HG02938 (cell line): ENCODE data around the gene ZNF329.
"Not testable (repeated sequence)": the region's sequence is repeated elsewhere in the genome, so short reads cannot be mapped to it uniquely, and the experiment has no call there.

Source experiments
- ATAC-seq: cut with Tn5 transposase; IDR thresholded peaks from one replicate; pipeline ENCODE4 v1.9.1; 2021; ENCODE audit warnings: mild to moderate bottlenecking, moderate library complexity; ENCODE audit not compliant: unreplicated experiment

ZNF329 gene

DNA sequence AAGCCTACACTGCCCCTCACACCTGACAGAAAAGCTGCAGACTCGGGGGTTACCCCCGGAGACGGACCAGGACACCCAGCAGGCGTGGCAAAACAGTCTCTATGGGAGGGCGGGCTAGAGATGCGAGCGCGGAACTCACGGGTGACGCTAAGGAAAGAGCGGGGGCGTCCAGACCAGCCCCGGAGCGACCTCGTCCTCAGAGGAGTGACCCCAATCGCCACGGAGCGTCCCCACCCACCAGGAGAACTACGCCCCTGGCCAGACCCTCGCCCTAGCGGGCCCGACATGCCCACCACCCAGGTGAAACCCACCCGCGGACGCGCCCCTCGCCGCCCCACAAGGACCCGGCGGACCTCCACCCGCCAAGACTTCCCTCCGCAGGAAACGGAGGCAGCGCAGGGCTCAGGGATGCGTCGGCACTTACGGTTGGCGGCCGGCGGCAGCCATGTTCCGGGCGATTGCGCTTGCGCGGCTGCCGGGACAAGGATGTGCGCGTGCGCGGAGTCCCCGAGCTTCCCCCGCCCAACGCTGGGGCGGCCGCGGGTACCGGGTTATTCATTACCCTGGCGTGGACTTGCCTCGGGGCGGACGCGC is at the start of gene ZNF329:
ZNF329 (minus strand) TSS at position 462 of the 594 bp plus-strand sequence. CDS start 21,286 bp downstream, outside the sequence.
- ATAC-seq: peak; percentile 49

DNA sequence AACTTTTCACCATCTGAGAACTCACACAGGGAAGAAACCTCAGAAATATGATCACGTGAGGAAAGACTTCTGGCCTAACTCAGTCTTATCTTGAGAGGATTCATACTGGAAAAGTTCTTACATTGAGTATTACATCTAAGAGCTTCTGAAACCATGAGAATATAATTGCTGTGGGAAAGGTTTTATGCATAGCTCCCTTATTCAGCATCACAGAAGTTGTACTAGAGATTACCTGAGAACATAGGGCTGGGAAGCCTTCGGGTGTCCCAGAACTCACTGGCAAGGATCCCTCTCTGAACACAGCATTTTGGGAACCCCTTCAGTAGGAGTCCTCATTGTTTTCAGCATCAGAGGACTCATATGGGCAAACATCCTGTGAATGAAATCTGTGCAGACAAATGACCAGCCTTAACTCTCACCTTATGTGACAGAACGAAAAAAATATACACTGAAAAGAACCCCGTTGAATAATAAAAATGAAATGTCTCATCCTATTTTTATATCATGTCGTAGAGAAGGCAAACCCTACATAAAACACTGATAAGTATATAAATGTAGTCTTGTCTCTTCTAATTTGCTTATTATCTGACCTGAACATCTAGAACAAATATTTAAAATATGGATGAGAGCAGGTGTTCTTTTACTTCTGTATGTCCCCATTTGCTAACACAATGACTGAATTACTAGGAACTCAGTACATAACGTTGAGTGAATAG is 46.5 kb upstream of the ZNF329 start:
- no peak for ATAC-seq

DNA sequence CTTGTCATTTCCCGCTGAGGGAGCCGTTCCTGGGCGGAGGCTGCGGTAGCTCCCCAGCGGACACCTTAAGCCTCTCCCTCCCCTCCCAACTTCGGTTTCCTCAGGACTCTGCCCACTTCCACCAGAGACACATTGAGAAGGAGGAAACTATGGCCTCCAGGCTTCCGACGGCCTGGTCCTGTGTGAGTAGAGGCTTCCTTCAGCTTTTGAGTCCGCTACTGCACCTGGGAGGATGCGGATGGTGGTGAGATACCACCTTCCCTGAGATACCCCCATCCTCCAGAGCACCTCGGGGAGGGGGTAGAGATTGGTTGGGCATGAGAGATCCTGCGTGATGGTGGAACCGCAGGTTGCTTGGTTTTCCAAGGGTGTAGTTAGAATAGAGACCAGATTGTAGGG is 33.2 kb upstream of the ZNF329 start:
- no peak for ATAC-seq

GRCh38 chr19:58182989-58183816 is 32.6 kb upstream of the ZNF329 start, which contains the start of gene ZNF274:
TSS of gene ZNF274 (plus strand) at chr19:58183061. CDS start at chr19:58183966, 905 bp downstream.
- peak; percentile 77 for ATAC-seq

- no peak for ATAC-seq
Measured at GRCh38 chr19:58182577-58182988, 32.0 kb upstream of the ZNF329 start.

- ATAC-seq: no peak
Measured at GRCh38 chr19:58181902-58182576, 31.4 kb upstream of the ZNF329 start.

- ATAC-seq: no peak
Measured at GRCh38 chr19:58170860-58171259, 20.3 kb upstream of the ZNF329 start.

DNA sequence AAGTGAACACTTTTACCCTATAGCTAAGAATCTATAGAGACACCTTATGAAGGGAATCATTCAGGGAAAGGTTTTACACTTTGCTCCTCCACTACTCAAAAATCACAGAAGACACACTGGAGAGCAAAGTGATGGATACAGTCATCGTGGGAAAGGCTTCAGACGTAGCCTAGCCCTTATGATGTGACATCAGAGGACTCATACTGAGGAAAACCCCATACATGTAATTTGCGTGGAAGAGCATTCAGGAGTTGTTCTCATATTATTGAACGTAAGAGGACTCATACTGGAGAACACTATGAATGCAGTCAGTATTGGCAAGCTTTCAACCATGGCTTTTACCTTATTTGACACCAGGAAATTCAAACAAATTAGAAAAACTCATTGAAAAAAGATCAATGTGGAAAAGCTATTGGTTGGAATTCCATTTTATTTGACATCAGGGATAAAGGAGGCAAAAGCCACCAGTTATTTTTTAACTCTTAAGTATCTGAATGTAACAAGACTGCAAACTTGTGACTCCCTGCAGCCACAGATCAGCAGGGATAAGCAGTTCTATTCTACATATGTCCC is 16.2 kb upstream of the ZNF329 start:
- ATAC-seq: no peak

DNA sequence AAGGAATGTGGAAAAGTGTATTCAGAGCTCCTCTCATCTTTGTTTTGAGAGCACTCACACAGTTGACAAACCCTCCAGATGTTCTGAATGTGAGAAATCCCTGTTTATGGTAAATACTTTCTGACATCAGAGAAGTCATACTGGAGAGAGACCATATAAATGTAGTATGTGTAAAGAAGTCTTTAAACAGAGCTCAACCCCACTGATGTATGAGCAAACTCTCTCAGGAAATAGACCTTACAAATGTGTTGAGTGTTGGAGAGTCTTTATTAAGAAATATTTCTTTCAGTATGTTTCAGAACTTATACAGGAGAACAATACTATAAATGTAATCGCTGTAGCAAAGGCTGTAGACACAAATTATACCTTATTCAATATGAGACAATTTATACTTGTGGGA is 15.7 kb upstream of the ZNF329 start:
- ATAC-seq: no peak

DNA sequence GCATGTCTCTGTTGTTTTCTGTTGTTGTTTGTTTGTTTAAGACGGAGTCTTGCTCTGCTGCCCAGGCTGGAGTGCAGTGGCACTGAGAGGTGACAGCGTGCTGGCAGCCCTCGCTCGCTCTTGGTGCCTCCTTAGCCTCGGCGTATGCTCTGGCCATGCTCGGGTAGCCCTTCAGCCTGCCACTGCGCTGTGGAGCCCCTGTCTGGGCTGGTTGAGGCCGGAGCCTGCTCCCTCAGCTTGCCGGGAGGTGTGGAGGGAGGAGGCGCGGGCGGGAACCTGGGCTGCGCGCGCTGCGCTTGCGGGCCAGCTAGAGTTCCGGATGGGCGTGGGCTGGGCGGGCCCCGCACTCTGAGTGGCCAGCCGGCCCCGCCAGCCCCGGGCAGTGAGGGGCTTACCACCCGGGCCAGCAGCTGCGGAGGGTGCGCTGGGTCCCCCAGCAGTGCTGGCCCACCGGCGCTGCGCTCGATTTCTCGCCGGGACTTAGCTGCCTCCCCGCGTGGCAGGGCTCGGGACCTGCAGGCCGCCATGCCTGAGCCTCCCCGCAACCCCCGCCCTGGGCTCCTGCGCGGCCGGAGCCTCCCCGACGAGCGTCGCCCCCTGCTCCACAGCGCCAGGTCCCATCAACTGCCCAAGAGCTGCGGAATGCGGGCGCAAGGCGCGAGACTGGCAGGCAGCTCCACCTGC is 6.6 kb upstream of the ZNF329 start:
- no peak for ATAC-seq

GRCh38 chr19:58154679-58155648 is 4.4 kb upstream of the ZNF329 start:
- peak; percentile 54 for ATAC-seq

DNA sequence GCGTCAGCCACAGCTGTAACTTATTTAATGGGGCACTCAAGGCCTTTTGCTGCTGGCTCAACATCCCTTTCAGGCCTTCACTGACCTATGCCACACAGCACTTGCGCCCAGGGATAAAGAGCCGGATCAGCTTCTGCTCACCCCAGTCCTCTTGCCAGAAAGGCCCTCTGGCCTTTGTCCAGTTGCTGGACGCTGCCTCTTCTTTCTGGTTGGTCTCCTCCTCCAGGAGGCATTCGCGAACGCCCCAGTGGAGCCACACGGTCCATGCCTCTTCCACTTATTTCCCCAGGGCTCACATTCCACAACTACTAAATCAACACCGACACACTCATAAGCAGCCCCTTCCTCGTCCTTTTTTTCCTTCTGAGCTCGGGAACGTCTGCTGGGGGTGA is 3.7 kb upstream of the ZNF329 start:
- no peak for ATAC-seq

DNA sequence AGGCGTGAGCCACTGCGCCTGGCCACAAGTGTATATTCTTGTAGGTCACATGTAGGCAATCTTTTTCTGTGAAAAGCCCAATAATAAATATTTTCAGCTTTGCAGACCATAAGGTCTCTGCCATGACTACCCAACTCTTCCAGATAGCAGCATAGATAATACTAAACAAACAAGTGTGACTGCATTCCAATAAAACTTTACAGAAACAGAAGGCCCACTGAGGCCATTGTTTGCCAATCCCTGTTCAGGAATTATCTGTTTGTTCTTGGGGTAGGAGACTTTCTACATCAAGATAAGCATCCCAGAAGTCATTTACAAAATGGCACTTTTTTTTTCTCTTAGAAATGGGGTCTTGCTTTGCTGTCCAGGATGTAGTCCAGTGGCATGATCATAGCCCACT is 2.8 kb upstream of the ZNF329 start:
- ATAC-seq: no peak

DNA sequence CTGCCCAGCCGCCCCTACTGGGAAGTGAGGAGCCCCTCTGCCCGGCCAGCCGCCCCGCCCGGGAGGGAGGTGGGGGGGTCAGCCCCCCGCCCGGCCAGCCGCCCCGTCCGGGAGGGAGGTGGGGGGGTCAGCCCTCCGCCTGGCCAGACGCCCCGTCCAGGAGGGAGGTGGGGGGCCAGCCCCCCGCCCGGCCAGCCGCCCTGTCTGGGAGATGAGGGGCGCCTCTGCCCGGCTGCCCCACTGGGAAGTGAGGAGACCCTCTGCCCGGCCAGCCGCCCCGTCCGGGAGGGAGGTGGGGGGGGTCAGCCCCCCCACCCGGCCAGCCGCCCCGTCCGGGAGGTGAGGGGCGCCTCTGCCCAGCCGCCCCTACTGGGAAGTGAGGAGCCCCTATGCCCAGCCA is 3.1 kb downstream of the ZNF329 start:
- ATAC-seq: not testable (repeated sequence)

DNA sequence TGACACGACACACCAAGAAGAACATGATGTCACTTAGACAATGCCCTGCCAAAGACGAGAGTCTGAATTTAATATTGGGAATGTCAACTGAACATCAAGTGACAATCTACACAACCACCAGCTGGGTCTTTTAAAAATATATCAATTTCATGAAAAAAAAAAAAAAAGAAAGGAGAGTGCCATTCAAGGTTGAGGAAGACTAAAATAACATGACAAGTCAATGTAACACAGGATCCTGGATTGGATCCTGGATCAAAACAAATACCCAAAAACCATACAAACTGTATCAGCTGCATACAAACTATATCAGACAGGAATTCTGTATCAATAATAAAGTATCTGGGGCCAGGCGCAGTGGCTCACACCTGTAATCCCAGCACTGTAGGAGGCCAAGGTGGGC is 4.7 kb downstream of the ZNF329 start:
- no peak for ATAC-seq

DNA sequence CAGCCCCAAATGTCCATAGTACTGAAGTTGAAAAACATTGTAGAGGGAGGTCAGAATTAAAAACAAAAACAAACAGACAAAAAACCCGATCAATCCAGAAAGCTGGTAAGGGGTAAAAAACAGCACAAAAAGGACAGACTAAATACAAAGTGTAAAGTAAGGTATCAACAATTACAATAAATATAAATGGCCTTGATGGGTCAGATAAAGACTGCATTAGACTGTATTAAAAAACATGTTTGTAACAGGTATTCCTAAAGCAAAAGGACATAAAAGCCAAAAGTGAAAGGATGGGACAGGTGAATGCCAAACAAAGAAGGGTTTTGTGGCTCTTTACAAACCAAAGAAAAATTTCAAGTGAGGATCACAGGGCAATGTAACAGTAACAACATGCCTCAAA is 16.3 kb downstream of the ZNF329 start:
- ATAC-seq: no peak

- ATAC-seq: no peak
Measured at GRCh38 chr19:58129284-58129683, 21.3 kb downstream of the ZNF329 start.

DNA sequence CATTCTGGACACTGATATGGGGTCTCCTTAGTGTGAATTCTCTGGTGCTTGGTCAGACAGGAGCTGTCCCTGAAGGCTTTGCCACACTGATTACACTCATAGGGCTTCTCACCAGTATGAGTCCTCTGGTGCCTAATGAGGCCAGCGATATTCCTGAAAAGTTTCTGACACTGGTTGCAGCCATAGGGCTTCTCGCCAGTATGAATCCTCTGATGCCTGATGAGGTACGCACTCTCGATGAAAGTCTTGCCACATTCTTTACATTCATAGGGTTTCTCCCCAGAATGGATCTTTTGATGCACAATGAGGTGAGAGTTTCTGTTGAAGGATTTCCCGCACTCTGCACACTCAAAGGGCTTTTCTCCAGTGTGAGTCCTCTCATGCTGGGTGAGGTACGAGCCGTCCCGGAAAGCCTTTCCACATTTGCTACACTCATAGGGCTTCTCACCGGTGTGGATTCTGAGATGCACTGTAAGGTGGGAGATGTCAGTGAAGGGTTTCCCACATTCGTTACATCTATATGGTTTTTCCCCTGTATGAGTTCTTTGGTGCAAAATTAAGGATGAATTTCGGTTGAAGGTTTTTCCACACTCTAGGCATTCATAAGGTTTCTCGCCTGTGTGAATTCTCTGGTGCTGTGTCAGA is 22.4 kb downstream of the ZNF329 start:
- no peak for ATAC-seq

- no peak for ATAC-seq
Measured at GRCh38 chr19:58123354-58123753, 27.2 kb downstream of the ZNF329 start.
